ENCODE data around the gene IL1RAPL1.
A peak's percentile ranks its signal among the peaks of the same experiment; 100 is the strongest.

The IL1RAPL1 gene

GRCh38 chrX:28586981-28587551, at the start of gene IL1RAPL1:
IL1RAPL1 (plus strand) TSS chrX:28587446.
- DNase-seq (ENCODE audit: low spot score): peak; percentile 80

GRCh38 chrX:28542791-28543190, 44.5 kb upstream of the IL1RAPL1 start:
- DNase-seq (ENCODE audit: low spot score): no peak

- DNase-seq (ENCODE audit: low spot score): no peak
These were observed 37.4 kb upstream of the IL1RAPL1 start for GRCh38 chrX:28549838-28550237.

GRCh38 chrX:28550331-28550872, 36.8 kb upstream of the IL1RAPL1 start:
- DNase-seq (ENCODE audit: low spot score): no peak

GRCh38 chrX:28552322-28552721, 34.9 kb upstream of the IL1RAPL1 start:
- no peak for DNase-seq (ENCODE audit: low spot score)

GRCh38 chrX:28552882-28553829, 34.1 kb upstream of the IL1RAPL1 start:
- no peak for DNase-seq (ENCODE audit: low spot score)

- no peak for DNase-seq (ENCODE audit: low spot score)
These were observed 11.1 kb upstream of the IL1RAPL1 start for GRCh38 chrX:28576117-28576516.

GRCh38 chrX:28581522-28581921, 5.7 kb upstream of the IL1RAPL1 start:
- DNase-seq (ENCODE audit: low spot score): no peak

GRCh38 chrX:28582511-28582910, 4.7 kb upstream of the IL1RAPL1 start:
- peak; percentile 9 for DNase-seq (ENCODE audit: low spot score)

- DNase-seq (ENCODE audit: low spot score): peak; percentile 7
These were observed 3.2 kb upstream of the IL1RAPL1 start for GRCh38 chrX:28584025-28584424.

- no peak for DNase-seq (ENCODE audit: low spot score)
These were observed 1.5 kb upstream of the IL1RAPL1 start for GRCh38 chrX:28585767-28586166.

- DNase-seq (ENCODE audit: low spot score): peak; percentile 51
These were observed 960 bp upstream of the IL1RAPL1 start for GRCh38 chrX:28586286-28586685.

- DNase-seq (ENCODE audit: low spot score): peak; percentile 7
These were observed 1.8 kb downstream of the IL1RAPL1 start for GRCh38 chrX:28589046-28589445.

- DNase-seq (ENCODE audit: low spot score): peak; percentile 37
These were observed 3.1 kb downstream of the IL1RAPL1 start for GRCh38 chrX:28590396-28590795.

GRCh38 chrX:28591542-28591941, 4.3 kb downstream of the IL1RAPL1 start:
- DNase-seq (ENCODE audit: low spot score): no peak

GRCh38 chrX:28595346-28595745, 8.1 kb downstream of the IL1RAPL1 start:
- DNase-seq (ENCODE audit: low spot score): no peak

GRCh38 chrX:28599957-28600356, 12.7 kb downstream of the IL1RAPL1 start:
- no peak for DNase-seq (ENCODE audit: low spot score)

GRCh38 chrX:28609003-28609402, 21.8 kb downstream of the IL1RAPL1 start:
- no peak for DNase-seq (ENCODE audit: low spot score)

GRCh38 chrX:28609917-28610613, 22.8 kb downstream of the IL1RAPL1 start:
- DNase-seq (ENCODE audit: low spot score): peak; percentile 37

- peak; percentile 5 for DNase-seq (ENCODE audit: low spot score)
These were observed 23.5 kb downstream of the IL1RAPL1 start for GRCh38 chrX:28610746-28611145.

- peak; percentile 14 for DNase-seq (ENCODE audit: low spot score)
These were observed 26.3 kb downstream of the IL1RAPL1 start for GRCh38 chrX:28613558-28613957.

GRCh38 chrX:28625223-28625622, 38.0 kb downstream of the IL1RAPL1 start:
- DNase-seq (ENCODE audit: low spot score): no peak

Data from Ammon's horn (tissue), 1 donor.